Naive thymus-derived CD4-positive, alpha-beta T cell (primary cell): ENCODE measurements around the gene POLN. TPM values are rescaled to one million over a fixed set of nuclear protein-coding genes. Genes with fewer than 3 reads are reported as not detected.

Experiments used
- ATAC-seq: fragments of 150-1000 bp; cut with Tn5 transposase; 2 replicates; pipeline ENCODE4 v1.10.0; 2021; ENCODE audit warnings: mild to moderate bottlenecking, moderate library complexity
- CTCF ChIA-PET: fragments of 350-600 bp; sonication (Branson Sonifier 250); formaldehyde crosslinking; loops from one replicate; lab custom pipeline; 2021; ENCODE audit warnings: antibody characterized with exemption; lab: Charles Lee
- POLR2A ChIA-PET: fragments of 350-600 bp; sonication (Branson Sonifier 250); formaldehyde crosslinking; loops from one replicate; lab custom pipeline; 2021; ENCODE audit warnings: antibody characterized with exemption, inconsistent platforms; lab: Charles Lee
- DNase-seq, 9 donors: peaks; one replicate each; pipeline versions ENCODE4 v3.0.0 to v3.0.0-alpha.2; 2020 to 2022; ENCODE audit warnings: mixed read lengths in 1 of 9
- H3K27ac ChIP-seq: one replicate; pipeline ENCODE4 v1.7.0; 2013; ENCODE audit warnings: mild to moderate bottlenecking, low read depth, low read length, moderate library complexity
- H3K27me3 ChIP-seq, 2 donors: one replicate each; pipeline ENCODE4 v1.7.0; 2013; ENCODE audit warnings: low read length in 2 of 2, mild to moderate bottlenecking in 2 of 2, moderate library complexity in 2 of 2; ENCODE audit not compliant: control insufficient read depth in 2 of 2, insufficient read depth in 2 of 2
- H3K36me3 ChIP-seq, 3 experiments: 1 replicate in 2 of 3; 2 replicates in 1 of 3; pipeline ENCODE4 v1.7.0; 2013; ENCODE audit warnings: low read length in 3 of 3, mild to moderate bottlenecking in 3 of 3, moderate library complexity in 1 of 3; ENCODE audit not compliant: insufficient read depth in 3 of 3, control insufficient read depth in 2 of 3
- H3K4me1 ChIP-seq, 2 donors: one replicate each; pipeline ENCODE4 v1.7.0; 2013; ENCODE audit warnings: low read length in 2 of 2, mild to moderate bottlenecking in 2 of 2, moderate library complexity in 1 of 2; ENCODE audit not compliant: control insufficient read depth in 2 of 2, insufficient read depth in 2 of 2
- H3K4me3 ChIP-seq: 2 replicates; pipeline ENCODE4 v1.7.0; 2013; ENCODE audit warnings: mild to moderate bottlenecking, low read length
- H3K9me3 ChIP-seq, 3 experiments: 1 replicate in 2 of 3; 2 replicates in 1 of 3; pipeline ENCODE4 v1.7.0; 2013; ENCODE audit warnings: low read length in 3 of 3; ENCODE audit not compliant: control insufficient read depth in 2 of 3
- H3K27ac Mint-ChIP-seq, 9 donors: one replicate each; pipeline ENCODE4 v1.8.0; 2020 to 2022; ENCODE audit warnings: mixed read lengths in 9 of 9, mild to moderate bottlenecking in 8 of 9, moderate library complexity in 5 of 9, inconsistent platforms in 2 of 9
- H3K27me3 Mint-ChIP-seq, 5 donors: one replicate each; pipeline ENCODE4 v1.8.0; 2021 to 2022; ENCODE audit warnings: mixed read lengths in 5 of 5, mild to moderate bottlenecking in 1 of 5
- H3K36me3 Mint-ChIP-seq, 5 donors: one replicate each; pipeline ENCODE4 v1.8.0; 2020 to 2022; ENCODE audit warnings: mixed read lengths in 5 of 5, mild to moderate bottlenecking in 3 of 5, inconsistent platforms in 1 of 5
- H3K4me1 Mint-ChIP-seq, 7 donors: one replicate each; pipeline ENCODE4 v1.8.0; 2020 to 2022; ENCODE audit warnings: mixed read lengths in 7 of 7, mild to moderate bottlenecking in 3 of 7, inconsistent platforms in 1 of 7
- H3K4me3 Mint-ChIP-seq, 10 donors: one replicate each; pipeline ENCODE4 v1.8.0; 2020 to 2022; ENCODE audit warnings: mild to moderate bottlenecking in 10 of 10, mixed read lengths in 10 of 10, moderate library complexity in 6 of 10, inconsistent platforms in 2 of 10
- H3K9me3 Mint-ChIP-seq, 11 donors: one replicate each; pipeline ENCODE4 v1.8.0; 2020 to 2022; ENCODE audit warnings: mixed read lengths in 11 of 11, mild to moderate bottlenecking in 4 of 11, inconsistent platforms in 1 of 11, moderate library complexity in 1 of 11
- intact Hi-C, 2 donors: fragments of 100-400 bp; cut with micrococcal nuclease; formaldehyde crosslinking; loops; one replicate each; pipeline ENCODE4 v1.15.1; 2023
- polyA plus RNA-seq, 2 donors: library from polyadenylated mRNA; unstranded; fragments of 300-500 nt; fragmentation: Illumina TruSeq; gene quantifications; one replicate each; pipeline ENCODE4 v1.2.3, GENCODE V29; 2021
- total RNA-seq, 6 experiments: library from RNA in 5 of 6; stranded (reverse) in 5 of 6; gene quantifications; 1 replicate in 5 of 6; 2 replicates in 1 of 6; pipeline ENCODE4 v1.2.3 and lab custom pipeline; 2021 to 2026

POLN gene
- total and polyA plus RNA-seq, 7 experiments from 2014 or later = 0.17 to 5.4 (median 2.9) TPM

GRCh38 chr4:2254665-2255500, 13.0 kb upstream of the POLN start:
- ATAC-seq (no peak), DNase-seq (peak in 1 of 9 donors; percentile 19)
- Mint-ChIP-seq H3K4me3 (no peak overlapping the region), H3K27ac (peak overlapping the region in 4 of 9 donors; percentile 17 to 36 (median 29)), H3K27me3 (no peaks in the 10 kb centered on the region), H3K36me3 (peaks cover 0 to 9% (median 0%) of the 10 kb centered on the region in 5 donors), H3K4me1 (peaks cover 0 to 4% (median 0%) of the 10 kb centered on the region in 7 donors), H3K9me3 (no peaks in the 10 kb centered on the region)
- Histone ChIP-seq H3K4me3 (no peak overlapping the region), H3K9me3 (no peaks in the 10 kb centered on the region), H3K27ac (no peak overlapping the region), H3K36me3 (peaks cover 6 to 83% (median 6%) of the 10 kb centered on the region in 3 experiments), H3K27me3 (no peaks in the 10 kb centered on the region), H3K4me1 (peaks cover 0 to 5% of the 10 kb centered on the region in 2 donors)
- ChIA-PET CTCF (no interaction called here), POLR2A (no interaction called here)
- intact Hi-C loops = no loop called here

GRCh38 chr4:2253160-2254084, 11.5 kb upstream of the POLN start:
- Mint-ChIP-seq H3K9me3 (no peaks in the 10 kb centered on the region), H3K4me1 (peaks cover 0 to 4% (median 0%) of the 10 kb centered on the region in 7 donors), H3K36me3 (peaks cover 0 to 9% (median 0%) of the 10 kb centered on the region in 5 donors), H3K27me3 (no peaks in the 10 kb centered on the region), H3K27ac (peak overlapping the region in 2 of 9 donors; percentile 34 to 72), H3K4me3 (no peak overlapping the region)
- H3K4me1 ChIP-seq = no peaks in the 10 kb centered on the region
- ATAC-seq (no peak), DNase-seq (peak in 1 of 9 donors; percentile 5)
- peaks cover 6 to 90% (median 6%) of the 10 kb centered on the region in 3 experiments for H3K36me3 ChIP-seq
- H3K27ac ChIP-seq = no peak overlapping the region
- H3K27me3 ChIP-seq = no peaks in the 10 kb centered on the region
- intact Hi-C loops = no loop called here
- H3K9me3 ChIP-seq = no peaks in the 10 kb centered on the region
- CTCF ChIA-PET = no interaction called here
- H3K4me3 ChIP-seq = no peak overlapping the region
- POLR2A ChIA-PET = no interaction called here

GRCh38 chr4:2252530-2253091, 10.7 kb upstream of the POLN start:
- Histone ChIP-seq H3K4me1 (no peaks in the 10 kb centered on the region), H3K27me3 (no peaks in the 10 kb centered on the region), H3K4me3 (no peak overlapping the region), H3K36me3 (peaks cover 6 to 90% (median 6%) of the 10 kb centered on the region in 3 experiments), H3K9me3 (no peaks in the 10 kb centered on the region), H3K27ac (no peak overlapping the region)
- peaks cover 0 to 4% (median 0%) of the 10 kb centered on the region in 7 donors for H3K4me1 Mint-ChIP-seq
- no peak overlapping the region for H3K4me3 Mint-ChIP-seq
- H3K27me3 Mint-ChIP-seq = no peaks in the 10 kb centered on the region
- intact Hi-C loops = no loop called here
- ATAC-seq (no peak), DNase-seq (no peak)
- ChIA-PET POLR2A (no interaction called here), CTCF (no interaction called here)
- peaks cover 0 to 9% (median 0%) of the 10 kb centered on the region in 5 donors for H3K36me3 Mint-ChIP-seq
- H3K9me3 Mint-ChIP-seq = no peaks in the 10 kb centered on the region
- H3K27ac Mint-ChIP-seq = peak overlapping the region in 1 of 9 donors; percentile 72

- Mint-ChIP-seq H3K4me3 (no peak overlapping the region), H3K9me3 (no peaks in the 10 kb centered on the region), H3K27ac (peak overlapping the region in 1 of 9 donors; percentile 43), H3K4me1 (peaks cover 0 to 4% (median 0%) of the 10 kb centered on the region in 7 donors), H3K36me3 (peaks cover 0 to 9% (median 0%) of the 10 kb centered on the region in 5 donors), H3K27me3 (no peaks in the 10 kb centered on the region)
- Histone ChIP-seq H3K36me3 (peaks cover 6 to 84% (median 6%) of the 10 kb centered on the region in 3 experiments), H3K27ac (no peak overlapping the region), H3K4me1 (no peaks in the 10 kb centered on the region), H3K27me3 (no peaks in the 10 kb centered on the region), H3K9me3 (no peaks in the 10 kb centered on the region), H3K4me3 (no peak overlapping the region)
- POLR2A ChIA-PET = interaction anchor here (1.5 kb wide), 1 partner anchor 11 kb away, joined by 6 read pairs; the partner anchor contains the start of gene MXD4
- CTCF ChIA-PET = no interaction called here
- intact Hi-C loops = no loop called here
- DNase-seq (peak in 2 of 9 donors; percentile 8 to 19), ATAC-seq (no peak)
Measured at GRCh38 chr4:2251795-2252529, 10.0 kb upstream of the POLN start.

GRCh38 chr4:2251073-2251794, 9.3 kb upstream of the POLN start:
- intact Hi-C loops = no loop called here
- no peaks in the 10 kb centered on the region for H3K9me3 Mint-ChIP-seq
- peaks cover 0 to 4% (median 0%) of the 10 kb centered on the region in 7 donors for H3K4me1 Mint-ChIP-seq
- Histone ChIP-seq H3K27ac (no peak overlapping the region), H3K4me1 (no peaks in the 10 kb centered on the region), H3K27me3 (no peaks in the 10 kb centered on the region), H3K4me3 (no peak overlapping the region), H3K9me3 (no peaks in the 10 kb centered on the region), H3K36me3 (peaks cover 6 to 78% (median 6%) of the 10 kb centered on the region in 3 experiments)
- DNase-seq (peak in 2 of 9 donors; percentile 6 to 20), ATAC-seq (no peak)
- no peak overlapping the region for H3K4me3 Mint-ChIP-seq
- ChIA-PET POLR2A (interaction anchor here (1.5 kb wide), 1 partner anchor 11 kb away, joined by 6 read pairs; the partner anchor contains the start of gene MXD4), CTCF (no interaction called here)
- peaks cover 0 to 9% (median 0%) of the 10 kb centered on the region in 5 donors for H3K36me3 Mint-ChIP-seq
- H3K27me3 Mint-ChIP-seq = no peaks in the 10 kb centered on the region
- H3K27ac Mint-ChIP-seq = peak overlapping the region in 1 of 9 donors; percentile 43
